NCI-H1048 (cell line): ENCODE results near the gene ABHD12B.
"Not testable (repeated sequence)": the region's sequence is repeated elsewhere in the genome, so short reads cannot be mapped to it uniquely, and the experiment has no call there.

Experiments
- DNase-seq: peaks from one replicate; lab custom pipeline; 2025; lab: John Stamatoyannopoulos, UW

The ABHD12B gene

GRCh38 chr14:50935126-50936015 lies 63.5 kb downstream of the ABHD12B start:
- no peak for DNase-seq

- DNase-seq = no peak
Observed at GRCh38 chr14:50936016-50936340, 64.1 kb downstream of the ABHD12B start.

- no peak for DNase-seq
Observed at GRCh38 chr14:50936882-50937281, 65.0 kb downstream of the ABHD12B start.

GRCh38 chr14:50937325-50937724 lies 65.5 kb downstream of the ABHD12B start:
- no peak for DNase-seq

GRCh38 chr14:50937800-50938199 lies 65.9 kb downstream of the ABHD12B start:
- no peak for DNase-seq

- no peak for DNase-seq
Observed at GRCh38 chr14:50941151-50941550, 69.3 kb downstream of the ABHD12B start.

GRCh38 chr14:50941638-50942037 lies 69.8 kb downstream of the ABHD12B start:
- DNase-seq = not testable (repeated sequence)

- no peak for DNase-seq
Observed at GRCh38 chr14:50943261-50943942, 71.5 kb downstream of the ABHD12B start.

- DNase-seq = no peak
Observed at GRCh38 chr14:50943943-50944646, 72.2 kb downstream of the ABHD12B start, which contains the start of gene PYGL. PYGL (minus strand) TSS chr14:50944483; CDS start chr14:50944403, 80 bp downstream.

GRCh38 chr14:50944647-50945413 lies 73.0 kb downstream of the ABHD12B start:
- no peak for DNase-seq

- DNase-seq = no peak
Observed at GRCh38 chr14:50946234-50946935, 74.5 kb downstream of the ABHD12B start.

- DNase-seq = no peak
Observed at GRCh38 chr14:50947446-50947845, 75.6 kb downstream of the ABHD12B start.

GRCh38 chr14:50948205-50948604 lies 76.4 kb downstream of the ABHD12B start:
- DNase-seq = no peak

GRCh38 chr14:50951032-50951431 lies 79.2 kb downstream of the ABHD12B start:
- no peak for DNase-seq

GRCh38 chr14:50953502-50953901 lies 81.6 kb downstream of the ABHD12B start:
- no peak for DNase-seq
